ENCODE measurements around the gene NR5A1.

NR5A1 gene

GRCh38 chr9:124480621-124480981, 26.6 kb downstream of the NR5A1 start:
- H3K4me3 ChIP-seq (ENCODE audit: extremely low read depth, insufficient read depth, low read length, poor library complexity, severe bottlenecking) = no peak overlapping the region
- no peaks in the 10 kb centered on the region for H3K9me3 ChIP-seq (ENCODE audit: control insufficient read depth, low read length)
- 19 to 20% methylated on average over 6 to 7 of the region's 7 CpGs for WGBS, 2 experiments (ENCODE audit: insufficient coverage in 2 of 2)
- no peaks in the 10 kb centered on the region for H3K36me3 ChIP-seq (ENCODE audit: control insufficient read depth, insufficient read depth, low read length)
- H3K27ac ChIP-seq (ENCODE audit: low read depth, low read length, severe bottlenecking) = no peak overlapping the region
- peaks cover 7% of the 10 kb centered on the region for H3K4me1 ChIP-seq (ENCODE audit: control insufficient read depth, insufficient read depth, low read length, poor library complexity, severe bottlenecking)

GRCh38 chr9:124479947-124480620, 27.1 kb downstream of the NR5A1 start:
- Histone ChIP-seq H3K4me3 (ENCODE audit: extremely low read depth, insufficient read depth, low read length, poor library complexity, severe bottlenecking) (no peak overlapping the region), H3K36me3 (ENCODE audit: control insufficient read depth, insufficient read depth, low read length) (no peaks in the 10 kb centered on the region), H3K4me1 (ENCODE audit: control insufficient read depth, insufficient read depth, low read length, poor library complexity, severe bottlenecking) (peaks cover 7% of the 10 kb centered on the region), H3K27ac (ENCODE audit: low read depth, low read length, severe bottlenecking) (no peak overlapping the region), H3K9me3 (ENCODE audit: control insufficient read depth, low read length) (no peaks in the 10 kb centered on the region)
- WGBS, 2 experiments (ENCODE audit: insufficient coverage in 2 of 2) = 73% methylated on average over 5 to 6 of the region's 6 CpGs

- Histone ChIP-seq H3K4me1 (ENCODE audit: control insufficient read depth, insufficient read depth, low read length, poor library complexity, severe bottlenecking) (peaks cover 7% of the 10 kb centered on the region), H3K4me3 (ENCODE audit: extremely low read depth, insufficient read depth, low read length, poor library complexity, severe bottlenecking) (no peak overlapping the region), H3K27ac (ENCODE audit: low read depth, low read length, severe bottlenecking) (no peak overlapping the region), H3K36me3 (ENCODE audit: control insufficient read depth, insufficient read depth, low read length) (no peaks in the 10 kb centered on the region), H3K9me3 (ENCODE audit: control insufficient read depth, low read length) (no peaks in the 10 kb centered on the region)
- 91 to 97% methylated on average over 15 to 16 of the region's 16 CpGs for WGBS, 2 experiments (ENCODE audit: insufficient coverage in 2 of 2)
These were observed 27.8 kb downstream of the NR5A1 start for GRCh38 chr9:124479371-124479770.

GRCh38 chr9:124478354-124478753, 28.8 kb downstream of the NR5A1 start:
- Histone ChIP-seq H3K4me3 (ENCODE audit: extremely low read depth, insufficient read depth, low read length, poor library complexity, severe bottlenecking) (peak overlapping the region; percentile 31), H3K9me3 (ENCODE audit: control insufficient read depth, low read length) (no peaks in the 10 kb centered on the region), H3K27ac (ENCODE audit: low read depth, low read length, severe bottlenecking) (peak overlapping the region; percentile 45), H3K36me3 (ENCODE audit: control insufficient read depth, insufficient read depth, low read length) (no peaks in the 10 kb centered on the region), H3K4me1 (ENCODE audit: control insufficient read depth, insufficient read depth, low read length, poor library complexity, severe bottlenecking) (peaks cover 7% of the 10 kb centered on the region)
- 38 to 39% methylated on average over 11 to 12 of the region's 12 CpGs for WGBS, 2 experiments (ENCODE audit: insufficient coverage in 2 of 2)

GRCh38 chr9:124477648-124478285, 29.4 kb downstream of the NR5A1 start:
- Histone ChIP-seq H3K9me3 (ENCODE audit: control insufficient read depth, low read length) (no peaks in the 10 kb centered on the region), H3K36me3 (ENCODE audit: control insufficient read depth, insufficient read depth, low read length) (no peaks in the 10 kb centered on the region), H3K4me3 (ENCODE audit: extremely low read depth, insufficient read depth, low read length, poor library complexity, severe bottlenecking) (peak overlapping the region; percentile 31), H3K4me1 (ENCODE audit: control insufficient read depth, insufficient read depth, low read length, poor library complexity, severe bottlenecking) (peaks cover 7% of the 10 kb centered on the region), H3K27ac (ENCODE audit: low read depth, low read length, severe bottlenecking) (no peak overlapping the region)
- 4 to 8% methylated on average over 15 of the region's 53 CpGs for WGBS, 2 experiments (ENCODE audit: insufficient coverage in 2 of 2)

- Histone ChIP-seq H3K9me3 (ENCODE audit: control insufficient read depth, low read length) (no peaks in the 10 kb centered on the region), H3K4me1 (ENCODE audit: control insufficient read depth, insufficient read depth, low read length, poor library complexity, severe bottlenecking) (peaks cover 7% of the 10 kb centered on the region), H3K4me3 (ENCODE audit: extremely low read depth, insufficient read depth, low read length, poor library complexity, severe bottlenecking) (peak overlapping the region; percentile 31), H3K27ac (ENCODE audit: low read depth, low read length, severe bottlenecking) (no peak overlapping the region), H3K36me3 (ENCODE audit: control insufficient read depth, insufficient read depth, low read length) (no peaks in the 10 kb centered on the region)
- WGBS, 2 experiments (ENCODE audit: insufficient coverage in 2 of 2) = 37 to 43% methylated on average over 14 to 15 of the region's 19 CpGs
These were observed 30.0 kb downstream of the NR5A1 start for GRCh38 chr9:124477211-124477647.

- Histone ChIP-seq H3K4me1 (ENCODE audit: control insufficient read depth, insufficient read depth, low read length, poor library complexity, severe bottlenecking) (peaks cover 7% of the 10 kb centered on the region), H3K27ac (ENCODE audit: low read depth, low read length, severe bottlenecking) (no peak overlapping the region), H3K36me3 (ENCODE audit: control insufficient read depth, insufficient read depth, low read length) (no peaks in the 10 kb centered on the region), H3K9me3 (ENCODE audit: control insufficient read depth, low read length) (no peaks in the 10 kb centered on the region), H3K4me3 (ENCODE audit: extremely low read depth, insufficient read depth, low read length, poor library complexity, severe bottlenecking) (no peak overlapping the region)
- 79 to 82% methylated on average over 6 to 12 of the region's 14 CpGs for WGBS, 2 experiments (ENCODE audit: insufficient coverage in 2 of 2)
These were observed 31.1 kb downstream of the NR5A1 start for GRCh38 chr9:124475868-124476690.

- Histone ChIP-seq H3K9me3 (ENCODE audit: control insufficient read depth, low read length) (no peaks in the 10 kb centered on the region), H3K4me1 (ENCODE audit: control insufficient read depth, insufficient read depth, low read length, poor library complexity, severe bottlenecking) (peaks cover 7% of the 10 kb centered on the region), H3K4me3 (ENCODE audit: extremely low read depth, insufficient read depth, low read length, poor library complexity, severe bottlenecking) (no peak overlapping the region), H3K36me3 (ENCODE audit: control insufficient read depth, insufficient read depth, low read length) (no peaks in the 10 kb centered on the region), H3K27ac (ENCODE audit: low read depth, low read length, severe bottlenecking) (no peak overlapping the region)
- 71 to 77% methylated on average over 9 to 13 of the region's 21 CpGs for WGBS, 2 experiments (ENCODE audit: insufficient coverage in 2 of 2)
These were observed 31.9 kb downstream of the NR5A1 start for GRCh38 chr9:124475158-124475867.

- Histone ChIP-seq H3K4me1 (ENCODE audit: control insufficient read depth, insufficient read depth, low read length, poor library complexity, severe bottlenecking) (peaks cover 7% of the 10 kb centered on the region), H3K36me3 (ENCODE audit: control insufficient read depth, insufficient read depth, low read length) (no peaks in the 10 kb centered on the region), H3K27ac (ENCODE audit: low read depth, low read length, severe bottlenecking) (no peak overlapping the region), H3K9me3 (ENCODE audit: control insufficient read depth, low read length) (no peaks in the 10 kb centered on the region), H3K4me3 (ENCODE audit: extremely low read depth, insufficient read depth, low read length, poor library complexity, severe bottlenecking) (no peak overlapping the region)
- 61 to 85% methylated on average over 2 of the region's 4 CpGs for WGBS, 2 experiments (ENCODE audit: insufficient coverage in 2 of 2)
These were observed 33.0 kb downstream of the NR5A1 start for GRCh38 chr9:124474151-124474550.

- Histone ChIP-seq H3K27ac (ENCODE audit: low read depth, low read length, severe bottlenecking) (no peak overlapping the region), H3K4me1 (ENCODE audit: control insufficient read depth, insufficient read depth, low read length, poor library complexity, severe bottlenecking) (peaks cover 4% of the 10 kb centered on the region), H3K4me3 (ENCODE audit: extremely low read depth, insufficient read depth, low read length, poor library complexity, severe bottlenecking) (no peak overlapping the region), H3K9me3 (ENCODE audit: control insufficient read depth, low read length) (no peaks in the 10 kb centered on the region), H3K36me3 (ENCODE audit: control insufficient read depth, insufficient read depth, low read length) (no peaks in the 10 kb centered on the region)
- 89 to 94% methylated on average over 9 to 10 of the region's 10 CpGs for WGBS, 2 experiments (ENCODE audit: insufficient coverage in 2 of 2)
These were observed 33.9 kb downstream of the NR5A1 start for GRCh38 chr9:124473310-124473709.

All from mesodermal cell (in vitro differentiated cells).